ENCODE results near the gene CRK.
"Not testable (repeated sequence)": the region's sequence is repeated elsewhere in the genome, so short reads cannot be mapped to it uniquely, and the experiment has no call there.

- TF ChIP-seq CTCF (conservative IDR thresholded peaks at IDR 0.05); EZH2 (IDR thresholded peaks at IDR 0.05; ENCODE audit: low read depth): not testable (repeated sequence)
These were observed 2.3 kb downstream of the CRK start for GRCh38 chr17:1453694-1454093.
